ENCODE measurements around the gene ARID1B. TPM values are rescaled to one million over a fixed set of nuclear protein-coding genes. Genes with fewer than 3 reads are reported as not detected.

Gene ARID1B
- total RNA-seq, 2 donors from 2014 or later, result 74.0 to 110 TPM

GRCh38 chr6:156809034-156809433 lies 31.9 kb downstream of the ARID1B start:
- 79 to 95% methylated on average over 4 of the region's 4 CpGs for WGBS, 2 experiments (ENCODE audit: insufficient coverage in 1 of 2, insufficient read length in 1 of 2)
- Histone ChIP-seq H3K4me3 (ENCODE audit: low read length) (no peak overlapping the region), H3K36me3 (ENCODE audit: control insufficient read depth, insufficient read depth, low read length) (peaks cover 9% of the 10 kb centered on the region), H3K27me3 (ENCODE audit: control insufficient read depth, insufficient read depth, low read length, poor library complexity, severe bottlenecking) (no peaks in the 10 kb centered on the region), H3K9me3 (ENCODE audit: control insufficient read depth, low read length) (peaks cover 5% of the 10 kb centered on the region), H3K9ac (ENCODE audit: extremely low read depth, low read length, poor library complexity, severe bottlenecking) (no peak overlapping the region), H3K27ac (ENCODE audit: low read depth, low read length) (no peak overlapping the region), H3K4me1 (ENCODE audit: control insufficient read depth, insufficient read depth, low read length) (peaks cover 9% of the 10 kb centered on the region)
- no peaks in the 10 kb centered on the region for H3K27me3 Mint-ChIP-seq (ENCODE audit: insufficient read depth)
- peak; percentile 10 for DNase-seq
- H3K9me3 Mint-ChIP-seq, result peaks cover 5% of the 10 kb centered on the region
- no peak overlapping the region for H3K4me3 Mint-ChIP-seq
- H3K4me1 Mint-ChIP-seq, result peaks cover 42% of the 10 kb centered on the region
- H3K36me3 Mint-ChIP-seq (ENCODE audit: low read depth), result peaks cover 7% of the 10 kb centered on the region
- H3K27ac Mint-ChIP-seq, result no peak overlapping the region
- TF ChIP-seq, protein P1, sequence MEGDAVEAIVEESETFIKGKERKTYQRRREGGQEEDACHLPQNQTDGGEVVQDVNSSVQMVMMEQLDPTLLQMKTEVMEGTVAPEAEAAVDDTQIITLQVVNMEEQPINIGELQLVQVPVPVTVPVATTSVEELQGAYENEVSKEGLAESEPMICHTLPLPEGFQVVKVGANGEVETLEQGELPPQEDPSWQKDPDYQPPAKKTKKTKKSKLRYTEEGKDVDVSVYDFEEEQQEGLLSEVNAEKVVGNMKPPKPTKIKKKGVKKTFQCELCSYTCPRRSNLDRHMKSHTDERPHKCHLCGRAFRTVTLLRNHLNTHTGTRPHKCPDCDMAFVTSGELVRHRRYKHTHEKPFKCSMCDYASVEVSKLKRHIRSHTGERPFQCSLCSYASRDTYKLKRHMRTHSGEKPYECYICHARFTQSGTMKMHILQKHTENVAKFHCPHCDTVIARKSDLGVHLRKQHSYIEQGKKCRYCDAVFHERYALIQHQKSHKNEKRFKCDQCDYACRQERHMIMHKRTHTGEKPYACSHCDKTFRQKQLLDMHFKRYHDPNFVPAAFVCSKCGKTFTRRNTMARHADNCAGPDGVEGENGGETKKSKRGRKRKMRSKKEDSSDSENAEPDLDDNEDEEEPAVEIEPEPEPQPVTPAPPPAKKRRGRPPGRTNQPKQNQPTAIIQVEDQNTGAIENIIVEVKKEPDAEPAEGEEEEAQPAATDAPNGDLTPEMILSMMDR (conservative IDR thresholded peaks at IDR 0.05), result no peak

GRCh38 chr6:156809446-156810178 lies 32.4 kb downstream of the ARID1B start:
- H3K27ac Mint-ChIP-seq, result no peak overlapping the region
- no peaks in the 10 kb centered on the region for H3K27me3 Mint-ChIP-seq (ENCODE audit: insufficient read depth)
- H3K4me3 ChIP-seq (ENCODE audit: low read length), result no peak overlapping the region
- 91% methylated on average over 2 of the region's 2 CpGs; no CpG with 5 or more reads in 1 of the 2 experiments for WGBS, 2 experiments (ENCODE audit: insufficient coverage in 1 of 2, insufficient read length in 1 of 2)
- H3K36me3 ChIP-seq (ENCODE audit: control insufficient read depth, insufficient read depth, low read length), result peaks cover 9% of the 10 kb centered on the region
- H3K9me3 Mint-ChIP-seq, result peaks cover 5% of the 10 kb centered on the region
- no peaks in the 10 kb centered on the region for H3K27me3 ChIP-seq (ENCODE audit: control insufficient read depth, insufficient read depth, low read length, poor library complexity, severe bottlenecking)
- H3K4me1 ChIP-seq (ENCODE audit: control insufficient read depth, insufficient read depth, low read length), result peaks cover 9% of the 10 kb centered on the region
- DNase-seq, result no peak
- H3K36me3 Mint-ChIP-seq (ENCODE audit: low read depth), result peaks cover 9% of the 10 kb centered on the region
- no peak overlapping the region for H3K4me3 Mint-ChIP-seq
- TF ChIP-seq, protein P1 (conservative IDR thresholded peaks at IDR 0.05), result no peak
- peaks cover 44% of the 10 kb centered on the region for H3K4me1 Mint-ChIP-seq
- no peak overlapping the region for H3K27ac ChIP-seq (ENCODE audit: low read depth, low read length)
- no peak overlapping the region for H3K9ac ChIP-seq (ENCODE audit: extremely low read depth, low read length, poor library complexity, severe bottlenecking)
- peaks cover 5% of the 10 kb centered on the region for H3K9me3 ChIP-seq (ENCODE audit: control insufficient read depth, low read length)

DNA sequence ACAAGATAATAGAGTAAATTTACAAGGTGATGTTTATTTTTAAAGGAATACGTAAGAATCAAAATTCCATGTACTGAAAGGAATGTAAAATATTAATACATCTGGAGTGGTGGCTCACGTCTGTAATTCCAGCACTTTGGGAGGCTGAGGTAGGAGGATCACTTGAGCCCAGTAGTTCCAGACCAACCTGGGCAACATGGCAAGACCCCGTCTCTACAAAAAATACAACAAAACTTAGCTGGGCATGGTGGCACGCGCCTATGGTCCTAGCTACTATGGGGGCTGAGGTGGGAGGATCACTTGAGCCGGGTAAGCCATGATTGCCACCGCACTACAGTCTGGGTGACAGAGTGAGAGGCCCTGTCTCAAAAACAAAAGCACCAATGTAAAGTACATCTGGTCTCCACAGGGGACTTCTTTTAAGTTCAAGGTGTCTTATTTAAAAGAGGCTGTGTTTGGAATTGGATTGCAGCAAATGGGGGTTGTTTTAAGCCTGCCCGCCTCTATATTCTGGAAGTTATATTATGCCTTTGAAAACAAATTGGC lies 36.9 kb downstream of the ARID1B start:
- Histone ChIP-seq H3K4me3 (ENCODE audit: low read length) (no peak overlapping the region), H3K36me3 (ENCODE audit: control insufficient read depth, insufficient read depth, low read length) (peaks cover 9% of the 10 kb centered on the region), H3K9ac (ENCODE audit: extremely low read depth, low read length, poor library complexity, severe bottlenecking) (no peak overlapping the region), H3K27ac (ENCODE audit: low read depth, low read length) (no peak overlapping the region), H3K27me3 (ENCODE audit: control insufficient read depth, insufficient read depth, low read length, poor library complexity, severe bottlenecking) (no peaks in the 10 kb centered on the region), H3K4me1 (ENCODE audit: control insufficient read depth, insufficient read depth, low read length) (peaks cover 13% of the 10 kb centered on the region), H3K9me3 (ENCODE audit: control insufficient read depth, low read length) (peaks cover 5% of the 10 kb centered on the region)
- DNase-seq, result peak; percentile 46
- no peaks in the 10 kb centered on the region for H3K27me3 Mint-ChIP-seq (ENCODE audit: insufficient read depth)
- peaks cover 32% of the 10 kb centered on the region for H3K4me1 Mint-ChIP-seq
- peak overlapping the region; percentile 28 for H3K27ac Mint-ChIP-seq
- H3K9me3 Mint-ChIP-seq, result peaks cover 5% of the 10 kb centered on the region
- H3K36me3 Mint-ChIP-seq (ENCODE audit: low read depth), result peaks cover 9% of the 10 kb centered on the region
- WGBS, 2 experiments (ENCODE audit: insufficient coverage in 1 of 2, insufficient read length in 1 of 2), result 88 to 93% methylated on average over 2 to 8 of the region's 8 CpGs
- no peak overlapping the region for H3K4me3 Mint-ChIP-seq
- TF ChIP-seq, protein P1 (conservative IDR thresholded peaks at IDR 0.05), result no peak

Measured in endodermal cell (in vitro differentiated cells).